ENCODE data around the gene C2orf92. TPM values are rescaled to one million over a fixed set of nuclear protein-coding genes. Genes with fewer than 3 reads are reported as not detected.

C2orf92 gene
- total RNA-seq, 1 donor from 2014 or later, result 0.96 TPM

GRCh38 chr2:97712693-97713295 is 43.3 kb downstream of the C2orf92 start:
- no peak for TF ChIP-seq CTCF (IDR thresholded peaks at IDR 0.05; ENCODE audit: insufficient read depth, low read length, poor library complexity, severe bottlenecking)
- no peak for DNase-seq (ENCODE audit: low read depth)
- no peaks in the 10 kb centered on the region for H3K36me3 ChIP-seq (ENCODE audit: control insufficient read depth, insufficient read depth, low read length)
- peaks cover 2% of the 10 kb centered on the region for H3K27me3 ChIP-seq (ENCODE audit: control insufficient read depth, insufficient read depth, low read length)
- no peak overlapping the region for H3K4me3 ChIP-seq (ENCODE audit: low read depth, low read length)

GRCh38 chr2:97713296-97714083 is 44.0 kb downstream of the C2orf92 start, which contains the start of gene ZAP70:
TSS of gene ZAP70 (plus strand) at chr2:97713576. CDS start at chr2:97724037, 10,461 bp downstream.
- no peak within 1 kb of the TSS for H3K4me3 ChIP-seq (ENCODE audit: low read depth, low read length)
- no peak for TF ChIP-seq CTCF (IDR thresholded peaks at IDR 0.05; ENCODE audit: insufficient read depth, low read length, poor library complexity, severe bottlenecking)
- peaks cover 2% of the 10 kb centered on the region for H3K27me3 ChIP-seq (ENCODE audit: control insufficient read depth, insufficient read depth, low read length)
- no peaks in the 10 kb centered on the region for H3K36me3 ChIP-seq (ENCODE audit: control insufficient read depth, insufficient read depth, low read length)
- no peak for DNase-seq (ENCODE audit: low read depth)

GRCh38 chr2:97714084-97714949 is 44.8 kb downstream of the C2orf92 start:
- no peak overlapping the region for H3K4me3 ChIP-seq (ENCODE audit: low read depth, low read length)
- H3K36me3 ChIP-seq (ENCODE audit: control insufficient read depth, insufficient read depth, low read length), result no peaks in the 10 kb centered on the region
- peaks cover 2% of the 10 kb centered on the region for H3K27me3 ChIP-seq (ENCODE audit: control insufficient read depth, insufficient read depth, low read length)
- TF ChIP-seq CTCF (IDR thresholded peaks at IDR 0.05; ENCODE audit: insufficient read depth, low read length, poor library complexity, severe bottlenecking), result no peak
- no peak for DNase-seq (ENCODE audit: low read depth)

- H3K4me3 ChIP-seq (ENCODE audit: low read depth, low read length), result no peak overlapping the region
- no peak for DNase-seq (ENCODE audit: low read depth)
- H3K27me3 ChIP-seq (ENCODE audit: control insufficient read depth, insufficient read depth, low read length), result peaks cover 2% of the 10 kb centered on the region
- TF ChIP-seq CTCF (IDR thresholded peaks at IDR 0.05; ENCODE audit: insufficient read depth, low read length, poor library complexity, severe bottlenecking), result no peak
- H3K36me3 ChIP-seq (ENCODE audit: control insufficient read depth, insufficient read depth, low read length), result no peaks in the 10 kb centered on the region
Measured at GRCh38 chr2:97714950-97715652, 45.6 kb downstream of the C2orf92 start.

GRCh38 chr2:97715951-97716694 is 46.6 kb downstream of the C2orf92 start:
- DNase-seq (ENCODE audit: low read depth), result no peak
- peaks cover 2% of the 10 kb centered on the region for H3K27me3 ChIP-seq (ENCODE audit: control insufficient read depth, insufficient read depth, low read length)
- TF ChIP-seq CTCF (IDR thresholded peaks at IDR 0.05; ENCODE audit: insufficient read depth, low read length, poor library complexity, severe bottlenecking), result no peak
- no peaks in the 10 kb centered on the region for H3K36me3 ChIP-seq (ENCODE audit: control insufficient read depth, insufficient read depth, low read length)
- no peak overlapping the region for H3K4me3 ChIP-seq (ENCODE audit: low read depth, low read length)

Measured in kidney epithelial cell (primary cell).